ENCODE data around the gene PITPNM1.

DNA sequence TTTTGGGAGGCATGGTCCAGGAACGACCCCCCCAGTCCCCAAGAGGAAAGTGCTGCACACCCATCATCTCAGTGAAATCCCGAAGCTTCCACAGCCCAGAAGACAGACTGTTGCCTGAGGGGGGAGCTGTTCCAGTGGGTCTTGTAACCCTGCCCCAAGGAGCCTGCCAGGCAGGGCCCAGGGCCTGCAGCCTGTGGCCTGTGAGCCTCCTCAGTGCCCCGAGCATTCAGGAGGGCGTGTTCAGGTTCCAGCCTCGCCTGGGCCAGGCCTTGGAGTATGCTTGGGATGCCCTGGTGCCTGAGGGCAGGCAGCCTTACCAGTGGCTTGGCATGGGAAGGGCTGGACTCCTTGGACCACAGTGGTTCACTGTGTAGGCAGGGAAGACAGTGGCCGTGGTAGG is 36.0 kb upstream of the PITPNM1 start:
- TF ChIP-seq, protein P1, sequence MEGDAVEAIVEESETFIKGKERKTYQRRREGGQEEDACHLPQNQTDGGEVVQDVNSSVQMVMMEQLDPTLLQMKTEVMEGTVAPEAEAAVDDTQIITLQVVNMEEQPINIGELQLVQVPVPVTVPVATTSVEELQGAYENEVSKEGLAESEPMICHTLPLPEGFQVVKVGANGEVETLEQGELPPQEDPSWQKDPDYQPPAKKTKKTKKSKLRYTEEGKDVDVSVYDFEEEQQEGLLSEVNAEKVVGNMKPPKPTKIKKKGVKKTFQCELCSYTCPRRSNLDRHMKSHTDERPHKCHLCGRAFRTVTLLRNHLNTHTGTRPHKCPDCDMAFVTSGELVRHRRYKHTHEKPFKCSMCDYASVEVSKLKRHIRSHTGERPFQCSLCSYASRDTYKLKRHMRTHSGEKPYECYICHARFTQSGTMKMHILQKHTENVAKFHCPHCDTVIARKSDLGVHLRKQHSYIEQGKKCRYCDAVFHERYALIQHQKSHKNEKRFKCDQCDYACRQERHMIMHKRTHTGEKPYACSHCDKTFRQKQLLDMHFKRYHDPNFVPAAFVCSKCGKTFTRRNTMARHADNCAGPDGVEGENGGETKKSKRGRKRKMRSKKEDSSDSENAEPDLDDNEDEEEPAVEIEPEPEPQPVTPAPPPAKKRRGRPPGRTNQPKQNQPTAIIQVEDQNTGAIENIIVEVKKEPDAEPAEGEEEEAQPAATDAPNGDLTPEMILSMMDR (IDR thresholded peaks at IDR 0.05; ENCODE audit: poor library complexity), result no peak
- TF ChIP-seq EZH2 (IDR thresholded peaks at IDR 0.05; ENCODE audit: borderline replicate concordance), result no peak
- no peak for TF ChIP-seq EZH2phosphoT487 (IDR thresholded peaks at IDR 0.05; ENCODE audit: low read depth, severe bottlenecking, unreplicated experiment)

Measured in hepatocyte (in vitro differentiated cells).